ENCODE data around the gene AGPS.
"Not testable (repeated sequence)": the region's sequence is repeated elsewhere in the genome, so short reads cannot be mapped to it uniquely, and the experiment has no call there.

Gene AGPS

DNA sequence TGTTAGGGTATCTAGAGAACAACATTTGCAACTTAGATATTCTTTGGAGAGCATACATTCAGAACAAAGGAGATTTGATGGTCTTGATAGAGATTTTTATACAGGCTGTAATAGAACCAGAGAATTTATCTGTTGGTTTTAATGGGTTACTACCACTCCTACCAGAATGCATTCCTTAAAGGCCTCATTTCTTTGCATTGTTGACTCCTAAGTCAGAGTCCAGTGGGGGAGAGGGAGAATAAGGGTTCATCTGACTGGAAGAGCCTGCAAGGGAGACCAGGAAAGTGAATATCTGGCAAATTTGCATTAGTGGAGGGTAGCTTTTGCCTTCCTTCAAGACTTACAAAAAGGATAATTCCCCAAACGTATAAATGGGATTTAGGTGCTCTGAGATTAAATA is 29.7 kb downstream of the AGPS start:
- DNase-seq (ENCODE audit: low read depth), result no peak

DNA sequence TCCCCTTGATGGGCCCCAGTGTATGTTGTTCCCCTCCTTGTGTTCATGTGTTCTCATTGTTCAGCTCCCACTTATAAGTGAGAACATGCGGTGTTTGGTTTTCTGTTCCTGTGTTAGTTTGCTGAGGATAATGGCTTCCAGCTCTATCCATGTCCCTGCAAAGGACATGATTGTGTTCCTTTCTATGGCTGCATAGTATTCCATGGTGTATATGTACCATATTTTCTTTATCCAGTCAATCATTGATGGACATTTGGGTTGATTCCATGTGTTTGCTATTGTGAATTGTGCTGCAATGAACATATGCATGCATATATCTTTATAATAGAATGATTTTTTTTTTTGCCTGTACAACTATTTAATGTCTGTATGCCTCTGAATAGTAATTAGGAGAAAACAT is 31.5 kb downstream of the AGPS start:
- DNase-seq (ENCODE audit: low read depth), result not testable (repeated sequence)

GRCh38 chr2:177424620-177425019 is 32.0 kb downstream of the AGPS start:
- not testable (repeated sequence) for DNase-seq (ENCODE audit: low read depth)

DNA sequence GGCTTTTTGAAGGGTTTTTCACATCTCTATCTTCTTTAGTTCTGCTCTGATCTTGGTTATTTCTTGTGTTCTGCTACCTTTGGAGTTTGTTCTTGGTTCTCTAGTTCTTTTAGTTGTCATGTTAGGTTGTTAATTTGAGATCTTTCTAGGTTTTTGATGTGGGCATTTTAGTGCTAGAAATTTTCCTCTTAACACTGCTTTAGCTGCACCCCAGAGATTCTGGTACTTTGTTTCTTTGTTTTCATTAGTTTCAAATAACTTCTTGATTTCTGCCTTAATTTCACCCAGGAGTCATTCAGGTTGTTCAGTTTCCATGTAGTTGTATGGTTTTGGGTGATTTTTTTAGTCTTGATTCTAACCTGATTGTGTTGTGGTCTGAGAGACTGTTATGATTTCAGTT is 34.7 kb downstream of the AGPS start:
- DNase-seq (ENCODE audit: low read depth), result no peak

DNA sequence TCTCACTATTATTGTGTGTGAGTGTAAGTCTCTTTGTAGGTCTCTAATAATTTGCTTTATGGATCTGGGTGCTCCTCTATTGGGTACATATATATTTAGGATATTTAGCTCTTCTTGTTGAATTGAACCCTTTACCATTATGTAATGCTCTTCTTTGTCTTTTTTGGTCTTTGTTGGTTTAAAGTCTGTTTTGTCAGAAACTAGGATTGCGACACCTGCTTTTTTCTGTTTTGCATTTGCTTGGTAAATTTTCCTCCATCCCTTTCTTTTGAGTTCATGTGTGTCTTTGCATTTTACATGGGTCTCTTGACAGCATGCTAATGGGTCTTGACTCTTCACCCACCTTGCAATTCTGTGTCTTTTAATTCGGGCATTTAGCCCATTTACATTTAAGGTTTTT is 35.4 kb downstream of the AGPS start:
- DNase-seq (ENCODE audit: low read depth), result not testable (repeated sequence)

DNA sequence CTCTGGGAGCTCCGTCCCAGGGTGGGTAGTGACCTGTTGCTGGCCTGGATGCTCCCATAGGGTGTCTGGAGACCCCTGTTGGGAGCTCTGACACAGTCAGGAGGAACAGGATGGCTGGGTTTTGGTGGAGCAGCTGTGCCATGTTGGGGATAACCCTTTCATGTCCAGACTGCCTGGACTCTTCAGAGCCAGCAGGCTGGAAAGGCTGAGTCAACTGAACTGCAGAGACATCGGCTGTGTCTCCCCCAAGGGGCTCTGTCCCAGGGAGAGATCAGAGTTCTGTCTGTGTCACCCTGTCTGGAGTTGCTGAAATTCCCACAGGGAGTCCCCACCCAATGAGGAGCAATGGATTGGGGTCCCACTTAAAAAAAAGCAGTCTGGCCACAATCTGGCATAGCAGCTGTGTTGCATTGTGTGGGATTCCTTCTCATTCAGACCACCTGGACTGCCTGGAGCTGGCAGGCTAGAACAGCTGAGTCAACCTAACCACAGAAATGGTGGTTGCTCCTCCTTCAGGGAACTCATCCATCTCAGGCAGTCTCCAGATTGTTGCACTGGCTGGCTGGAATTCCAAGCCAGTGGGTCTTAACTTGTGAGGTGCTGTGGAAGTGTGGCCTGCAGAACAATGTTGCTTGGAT is 37.2 kb downstream of the AGPS start:
- no peak for DNase-seq (ENCODE audit: low read depth)

- DNase-seq (ENCODE audit: low read depth), result no peak
Measured at GRCh38 chr2:177430411-177430810, 37.8 kb downstream of the AGPS start.

DNA sequence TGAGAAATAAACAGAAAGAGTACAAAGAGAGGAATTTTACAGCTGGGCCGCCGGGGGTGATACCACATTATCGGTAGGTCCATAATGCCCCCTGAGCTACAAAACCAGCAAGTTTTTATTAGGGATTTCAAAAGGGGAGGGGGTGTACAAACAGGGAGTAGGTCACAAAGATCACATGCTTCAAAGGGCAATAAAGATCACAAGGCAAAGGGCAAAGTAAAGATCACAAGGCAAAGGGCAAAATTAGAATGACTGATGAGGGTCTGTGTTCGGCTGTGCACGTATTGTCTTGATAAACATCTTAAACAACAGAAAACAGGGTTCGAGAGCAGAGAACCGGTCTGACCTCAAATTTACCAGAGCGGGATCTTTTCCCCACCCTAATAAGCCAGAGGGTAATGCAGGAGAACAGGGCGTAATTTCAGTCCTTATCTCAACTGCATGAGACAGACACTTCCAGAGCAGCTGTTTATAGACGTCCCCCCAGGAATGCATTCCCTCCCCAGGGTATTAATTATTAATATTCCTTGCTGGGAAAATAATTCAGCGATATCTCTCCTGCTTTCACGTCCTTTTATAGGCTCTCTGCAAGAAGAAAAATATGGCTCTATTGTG is 38.6 kb downstream of the AGPS start:
- DNase-seq (ENCODE audit: low read depth), result not testable (repeated sequence)

DNA sequence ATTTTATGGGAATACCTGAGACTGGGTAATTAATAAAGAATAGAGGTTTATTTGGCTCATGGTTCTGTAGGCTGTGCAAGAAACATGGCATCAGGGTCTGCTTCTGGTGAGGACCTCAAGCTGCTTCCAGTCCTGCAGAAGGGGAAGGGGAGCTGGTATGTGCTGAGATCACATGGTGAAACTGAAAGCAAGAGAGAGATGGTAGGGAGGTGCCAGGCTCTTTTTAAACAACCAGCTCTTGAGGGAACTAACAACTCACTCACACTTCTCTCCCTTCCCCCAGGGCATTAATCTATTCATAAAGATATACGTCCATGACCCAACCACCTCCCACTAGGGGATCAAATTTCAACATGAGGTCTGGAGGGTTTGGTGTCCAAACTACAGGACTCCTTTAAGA is 40.1 kb downstream of the AGPS start:
- no peak for DNase-seq (ENCODE audit: low read depth)

DNA sequence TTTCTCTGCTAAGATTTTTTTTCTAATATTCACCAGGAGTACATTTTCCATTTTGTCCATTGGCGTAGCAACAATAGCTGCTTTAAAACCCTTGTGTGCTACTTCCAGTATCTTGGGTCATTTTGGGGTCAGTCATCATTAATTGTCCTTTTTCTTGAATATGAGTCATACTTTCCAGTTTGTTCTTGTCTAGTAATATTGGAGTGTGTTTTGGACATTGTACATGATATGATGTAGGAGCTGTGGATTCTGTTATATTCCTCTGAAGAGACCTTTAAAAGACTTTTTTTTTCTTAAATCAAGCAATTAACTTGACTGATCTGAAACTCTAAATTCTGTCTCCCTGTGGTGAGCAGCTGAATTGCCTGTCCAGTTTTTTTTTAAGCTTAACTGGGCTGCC is 40.8 kb downstream of the AGPS start:
- DNase-seq (ENCODE audit: low read depth), result no peak

DNA sequence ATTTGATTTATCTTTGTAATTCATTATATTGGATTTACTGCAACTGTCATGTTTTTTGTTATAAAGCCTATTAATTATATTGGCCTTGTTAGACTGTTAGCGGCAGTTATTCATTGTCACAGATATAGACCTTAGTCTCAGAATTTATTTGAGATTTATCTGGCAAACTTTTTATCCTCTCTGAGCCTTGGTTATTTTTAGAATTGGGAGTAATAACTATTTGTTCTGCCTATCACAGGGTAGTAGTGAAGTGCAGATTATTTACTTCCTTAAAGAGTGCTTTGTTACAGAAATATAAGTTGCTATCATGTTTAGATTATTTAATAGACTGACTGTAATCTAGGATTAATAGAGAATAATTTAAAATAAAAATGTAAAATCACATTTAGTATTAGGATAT is 41.9 kb downstream of the AGPS start:
- no peak for DNase-seq (ENCODE audit: low read depth)

DNA sequence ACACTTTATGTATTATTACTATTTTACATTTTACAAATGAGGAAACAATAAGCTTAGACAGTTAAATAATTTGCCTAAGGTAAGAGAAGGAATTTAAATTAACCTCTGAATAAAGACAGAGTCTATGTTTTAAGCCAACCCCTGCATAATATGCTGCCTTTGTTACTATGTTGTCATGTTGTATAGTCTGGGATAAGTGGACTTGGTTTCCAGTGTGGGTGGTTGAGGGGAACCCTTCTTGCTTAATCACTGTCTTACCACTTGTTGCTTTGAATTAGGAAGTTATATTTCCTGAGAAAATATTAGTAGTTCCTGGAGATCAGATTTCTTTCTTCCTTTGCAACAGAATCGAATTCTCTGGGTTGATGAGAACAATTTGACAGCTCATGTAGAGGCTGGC is 52.6 kb downstream of the AGPS start:
- DNase-seq (ENCODE audit: low read depth), result no peak

- no peak for DNase-seq (ENCODE audit: low read depth)
Measured at GRCh38 chr2:177448031-177448430, 55.5 kb downstream of the AGPS start.

GRCh38 chr2:177449159-177449558 is 56.6 kb downstream of the AGPS start:
- no peak for DNase-seq (ENCODE audit: low read depth)

- no peak for DNase-seq (ENCODE audit: low read depth)
Measured at GRCh38 chr2:177455187-177455586, 62.6 kb downstream of the AGPS start.

GRCh38 chr2:177459756-177460155 is 67.2 kb downstream of the AGPS start:
- not testable (repeated sequence) for DNase-seq (ENCODE audit: low read depth)

DNA sequence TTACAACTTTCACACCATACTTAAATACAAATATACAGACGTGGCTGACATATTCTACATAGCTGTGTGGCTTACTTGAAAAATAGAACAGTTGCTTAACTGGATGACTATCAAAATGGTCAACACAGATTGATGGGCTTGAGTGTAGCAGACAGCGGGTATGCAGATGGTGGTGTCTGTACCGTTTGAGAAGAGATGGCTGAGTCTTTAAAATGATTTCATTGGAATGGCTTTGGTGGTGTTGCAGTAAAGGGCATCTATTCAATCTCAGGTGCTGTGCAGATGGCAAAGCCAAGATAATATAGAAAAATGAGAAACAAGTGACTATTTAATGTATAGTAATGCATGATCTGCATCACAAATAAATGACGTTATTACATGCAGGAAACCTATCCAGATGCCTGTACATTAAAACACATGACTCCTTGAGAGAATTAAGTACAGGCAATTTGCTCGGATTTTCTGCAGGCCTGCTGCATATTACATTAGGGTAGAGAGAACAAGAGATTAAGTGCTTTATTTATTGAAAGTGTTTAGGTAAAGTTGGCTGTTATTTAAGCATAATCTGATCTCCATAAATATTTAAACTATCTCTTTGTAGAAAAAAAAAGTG is 68.5 kb downstream of the AGPS start:
- DNase-seq (ENCODE audit: low read depth), result no peak

DNA sequence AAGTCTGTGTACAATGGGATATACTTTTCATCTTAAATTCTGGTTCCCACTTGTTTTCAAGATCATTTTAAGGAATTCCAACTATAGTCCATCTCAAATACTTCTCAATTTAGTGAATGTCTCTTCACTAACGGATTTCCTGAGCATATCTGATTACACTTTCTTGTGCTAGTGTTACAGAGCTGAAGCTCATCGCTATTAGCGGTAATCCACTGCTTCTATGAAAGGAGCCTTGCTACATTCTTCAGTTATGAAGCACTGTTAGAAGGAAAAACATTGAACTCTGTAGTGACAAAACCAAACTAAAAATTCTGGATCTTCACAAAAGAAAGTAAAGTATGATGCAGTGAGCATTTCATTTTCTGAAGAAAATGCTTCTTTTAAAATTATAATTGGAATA is 72.0 kb downstream of the AGPS start:
- DNase-seq (ENCODE audit: low read depth), result no peak

GRCh38 chr2:177465400-177466138 is 73.0 kb downstream of the AGPS start:
- no peak for DNase-seq (ENCODE audit: low read depth)

DNA sequence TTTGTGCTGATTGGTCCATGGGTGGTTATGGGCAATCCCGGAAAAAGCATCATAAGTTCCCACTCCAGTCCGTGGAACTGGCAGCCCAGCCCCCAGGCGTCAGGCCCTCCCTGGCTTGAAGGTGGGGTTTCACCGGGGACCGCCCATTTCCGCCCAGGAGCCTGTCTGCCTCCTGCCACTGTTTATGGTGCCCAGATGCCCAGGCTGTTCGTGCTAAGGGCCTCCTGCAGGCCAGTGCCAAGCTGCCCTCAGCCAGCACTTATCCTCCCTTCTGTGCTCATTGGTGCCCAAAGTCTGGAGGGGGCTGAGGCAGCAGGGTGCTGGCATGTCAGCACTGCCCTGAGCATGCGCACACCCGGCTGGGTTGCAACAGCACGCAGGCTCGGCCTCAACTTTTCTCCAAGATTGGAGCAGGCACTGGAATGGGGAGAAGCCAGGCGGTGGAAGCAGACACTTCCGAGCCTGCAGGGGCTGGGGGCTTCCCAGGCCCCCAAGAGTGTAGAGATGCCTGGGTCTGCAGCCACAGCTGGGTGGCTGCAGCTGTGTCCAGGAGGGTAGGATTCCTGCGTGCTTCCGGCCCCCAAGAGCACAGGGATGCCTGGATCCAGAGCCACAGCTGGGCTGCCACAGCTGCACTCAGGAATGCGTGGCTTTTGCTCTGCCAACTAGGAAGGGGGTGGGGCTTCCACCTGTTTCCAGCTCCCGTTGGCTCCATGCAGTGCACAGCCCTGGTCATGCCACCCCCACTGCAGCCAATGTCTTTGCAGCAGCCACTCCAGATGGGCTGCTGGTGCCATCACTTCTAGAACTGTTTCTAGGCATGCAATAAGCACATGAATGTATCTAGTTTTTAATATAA is 74.0 kb downstream of the AGPS start:
- DNase-seq (ENCODE audit: low read depth), result no peak

DNA sequence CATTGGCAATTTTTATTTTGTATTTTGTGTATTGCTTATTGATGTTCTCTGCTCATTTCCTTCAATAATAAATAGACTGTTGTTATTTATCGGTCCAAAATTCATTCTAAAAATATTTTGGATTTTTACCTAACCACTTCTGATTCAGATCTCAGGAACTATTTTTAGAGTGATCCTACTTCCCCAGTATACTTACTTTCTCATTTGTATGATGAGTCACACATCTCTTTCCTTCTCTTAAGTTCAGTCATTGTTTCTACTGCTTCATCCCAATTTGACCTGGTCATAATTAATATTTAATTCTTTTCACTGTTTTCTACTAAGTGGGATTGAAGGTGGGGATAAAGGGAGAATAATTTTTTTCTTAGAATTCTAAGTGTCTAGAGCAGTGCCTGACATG is 75.1 kb downstream of the AGPS start:
- no peak for DNase-seq (ENCODE audit: low read depth)

- no peak for DNase-seq (ENCODE audit: low read depth)
Measured at GRCh38 chr2:177471990-177472389, 79.4 kb downstream of the AGPS start.
